Lung (tissue), 12 donors: ENCODE measurements around the gene ANKLE2. TPM values are rescaled to one million over a fixed set of nuclear protein-coding genes. Genes with fewer than 3 reads are reported as not detected.
"Not testable (repeated sequence)": the region's sequence is repeated elsewhere in the genome, so short reads cannot be mapped to it uniquely, and the experiment has no call there.

Experiments
- ATAC-seq: fragments of 200-7000 bp; cut with Tn5 transposase; one replicate; pipeline ENCODE4 v1.9.1; 2020; ENCODE audit warnings: moderate number of reproducible peaks; ENCODE audit not compliant: insufficient read depth, low FRiP score
- DNase-seq, 3 donors: peaks; one replicate each; pipeline ENCODE4 v3.0.0-alpha.2; 2013 to 2017
- H3K27ac ChIP-seq, 2 donors: one replicate each; pipeline ENCODE4 v1.5.1; 2013; ENCODE audit warnings: mild to moderate bottlenecking in 2 of 2, moderate library complexity in 2 of 2, control low read depth in 1 of 2, inconsistent platforms in 1 of 2, low read depth in 1 of 2, low read length in 1 of 2
- H3K27me3 ChIP-seq, 3 donors: one replicate each; pipeline ENCODE4 v1.5.1; 2013; ENCODE audit warnings: low read length in 2 of 3; ENCODE audit not compliant: control insufficient read depth in 3 of 3, insufficient read depth in 3 of 3
- H3K36me3 ChIP-seq, 4 donors: one replicate each; pipeline ENCODE4 v1.5.1; 2013; ENCODE audit warnings: low read length in 4 of 4, mild to moderate bottlenecking in 1 of 4, moderate library complexity in 1 of 4; ENCODE audit not compliant: control insufficient read depth in 4 of 4, insufficient read depth in 4 of 4
- H3K4me1 ChIP-seq, 5 donors: one replicate each; pipeline ENCODE4 v1.5.1; 2013; ENCODE audit warnings: low read length in 5 of 5, mild to moderate bottlenecking in 2 of 5, moderate library complexity in 1 of 5; ENCODE audit not compliant: control insufficient read depth in 5 of 5, insufficient read depth in 5 of 5
- H3K4me3 ChIP-seq: one replicate; pipeline ENCODE4 v1.5.1; 2013; ENCODE audit warnings: mild to moderate bottlenecking, control low read depth, moderate library complexity
- H3K9ac ChIP-seq, 2 donors: one replicate each; pipeline ENCODE4 v1.5.1; 2013; ENCODE audit warnings: low read length in 2 of 2, control low read depth in 1 of 2; ENCODE audit not compliant: insufficient read depth in 1 of 2
- H3K9me3 ChIP-seq, 4 donors: one replicate each; pipeline ENCODE4 v1.5.1; 2013; ENCODE audit warnings: low read length in 3 of 4, mild to moderate bottlenecking in 1 of 4, moderate library complexity in 1 of 4; ENCODE audit not compliant: control insufficient read depth in 4 of 4, insufficient read depth in 3 of 4
- WGBS, 2 donors: extraction: QIAGEN DNeasy Blood & Tissue Kit; methylation state at CpG; one replicate each; pipeline ENCODE4 v1.1.7; 2013; 5-methylcytosine and 5-hydroxymethylcytosine counted together
- polyA plus RNA-seq, 2 donors: library from polyadenylated mRNA; stranded (reverse); fragments of 200-250 nt; gene quantifications; one replicate each; pipeline ENCODE4 v1.2.1, GENCODE V29; 2013
- total RNA-seq, 2 donors: library from RNA; depleted of rRNA in 1 of 2; stranded (reverse); fragments of >200 nt in 1 of 2; gene quantifications; one replicate each; pipeline ENCODE4 v1.2.1, GENCODE V29; 2014 to 2021
- TF ChIP-seq, protein P1 (sequence below): IDR thresholded peaks from 2 replicates; pipeline ENCODE4 v1.5.1; 2012; ENCODE audit warnings: mild to moderate bottlenecking; ENCODE audit errors: control extremely low read depth, extremely low read depth
- donor health status: control.
- donor health status: control.
- donor health status: Bipolar disorder and iron deficiency.
- donor health status: healthy.
- donor health status: DM: yes; HTN: yes; CAD: no.

ANKLE2 gene
- total and polyA plus RNA-seq, 4 donors: 35.9 to 60.5 (median 45.9) TPM

DNA sequence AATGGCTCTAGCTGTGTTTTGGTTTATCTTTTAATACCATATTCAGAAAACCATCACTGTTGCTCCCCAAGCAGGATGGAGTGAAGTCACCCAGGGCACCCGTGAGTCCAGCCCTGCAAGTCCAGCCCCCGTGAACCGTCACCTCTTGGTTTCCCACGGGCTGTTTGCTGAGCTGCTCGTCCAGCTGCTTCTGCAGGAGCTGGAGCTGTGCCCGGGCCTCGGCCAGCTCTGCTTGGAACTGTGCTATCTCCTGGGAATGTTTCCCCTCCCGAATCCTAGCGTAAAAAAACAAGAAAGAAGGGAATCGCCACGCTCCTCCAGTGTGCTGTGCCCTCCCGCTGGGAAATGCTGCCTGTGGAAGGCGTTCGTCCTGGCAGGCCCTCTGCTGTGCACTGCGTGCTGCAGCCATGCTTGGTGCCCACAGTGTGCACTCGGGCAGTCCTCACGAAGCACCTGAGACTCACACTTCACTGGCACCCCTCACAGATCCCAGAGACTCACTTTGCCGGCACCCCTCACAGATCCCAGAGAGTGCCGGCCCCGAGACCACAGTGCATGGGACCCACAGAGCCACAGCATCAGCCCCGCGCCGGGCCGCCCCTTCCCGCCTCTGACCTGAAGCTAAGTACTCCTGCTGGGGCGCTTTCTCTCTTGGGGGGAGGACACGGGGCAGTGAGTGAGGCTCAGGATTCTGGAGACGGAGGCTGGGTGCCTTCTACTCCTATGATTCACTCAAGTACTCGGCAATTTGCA is 15.4 kb upstream of the ANKLE2 start:
- H3K4me3 ChIP-seq: no peak overlapping the region
- H3K27me3 ChIP-seq: no peaks in the 10 kb centered on the region
- peak overlapping the region in 1 of 2 donors; percentile 4 for H3K27ac ChIP-seq
- 87 to 90% methylated on average over 29 of the region's 29 CpGs for WGBS, 2 donors
- no peak for ATAC-seq
- H3K4me1 ChIP-seq: no peaks in the 10 kb centered on the region
- peak; percentile 46 to 80 (median 58) for DNase-seq
- H3K9me3 ChIP-seq: peaks cover 0 to 2% (median 0%) of the 10 kb centered on the region in 4 donors
- TF ChIP-seq, protein P1, sequence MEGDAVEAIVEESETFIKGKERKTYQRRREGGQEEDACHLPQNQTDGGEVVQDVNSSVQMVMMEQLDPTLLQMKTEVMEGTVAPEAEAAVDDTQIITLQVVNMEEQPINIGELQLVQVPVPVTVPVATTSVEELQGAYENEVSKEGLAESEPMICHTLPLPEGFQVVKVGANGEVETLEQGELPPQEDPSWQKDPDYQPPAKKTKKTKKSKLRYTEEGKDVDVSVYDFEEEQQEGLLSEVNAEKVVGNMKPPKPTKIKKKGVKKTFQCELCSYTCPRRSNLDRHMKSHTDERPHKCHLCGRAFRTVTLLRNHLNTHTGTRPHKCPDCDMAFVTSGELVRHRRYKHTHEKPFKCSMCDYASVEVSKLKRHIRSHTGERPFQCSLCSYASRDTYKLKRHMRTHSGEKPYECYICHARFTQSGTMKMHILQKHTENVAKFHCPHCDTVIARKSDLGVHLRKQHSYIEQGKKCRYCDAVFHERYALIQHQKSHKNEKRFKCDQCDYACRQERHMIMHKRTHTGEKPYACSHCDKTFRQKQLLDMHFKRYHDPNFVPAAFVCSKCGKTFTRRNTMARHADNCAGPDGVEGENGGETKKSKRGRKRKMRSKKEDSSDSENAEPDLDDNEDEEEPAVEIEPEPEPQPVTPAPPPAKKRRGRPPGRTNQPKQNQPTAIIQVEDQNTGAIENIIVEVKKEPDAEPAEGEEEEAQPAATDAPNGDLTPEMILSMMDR: no peak
- peaks cover 34 to 75% (median 43%) of the 10 kb centered on the region in 4 donors for H3K36me3 ChIP-seq
- H3K9ac ChIP-seq: no peak overlapping the region

DNA sequence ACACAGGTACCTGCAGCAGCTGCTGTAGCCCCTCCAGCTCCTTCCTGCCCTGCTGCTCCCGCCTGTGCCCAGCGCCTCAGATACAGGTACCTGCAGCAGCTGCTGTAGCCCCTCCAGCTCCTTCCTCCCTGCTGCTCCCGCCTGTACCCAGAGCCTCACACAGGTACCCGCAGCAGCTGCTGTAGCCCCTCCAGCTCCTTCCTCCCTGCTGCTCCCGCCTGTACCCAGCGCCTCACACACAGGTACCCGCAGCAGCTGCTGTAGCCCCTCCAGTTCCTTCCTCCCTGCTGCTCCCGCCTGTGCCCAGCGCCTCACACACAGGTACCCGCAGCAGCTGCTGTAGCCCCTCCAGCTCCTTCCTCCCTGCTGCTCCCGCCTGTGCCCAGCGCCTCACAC is 14.6 kb upstream of the ANKLE2 start:
- WGBS, 2 donors: 75 to 92% methylated on average over 9 to 12 of the region's 12 CpGs
- not testable (repeated sequence) for DNase-seq, ATAC-seq, H3K9me3 ChIP-seq, H3K27me3 ChIP-seq, H3K4me3 ChIP-seq, H3K27ac ChIP-seq, H3K9ac ChIP-seq, H3K4me1 ChIP-seq
- peaks cover 36 to 74% (median 43%) of the 10 kb centered on the region in 4 donors for H3K36me3 ChIP-seq

DNA sequence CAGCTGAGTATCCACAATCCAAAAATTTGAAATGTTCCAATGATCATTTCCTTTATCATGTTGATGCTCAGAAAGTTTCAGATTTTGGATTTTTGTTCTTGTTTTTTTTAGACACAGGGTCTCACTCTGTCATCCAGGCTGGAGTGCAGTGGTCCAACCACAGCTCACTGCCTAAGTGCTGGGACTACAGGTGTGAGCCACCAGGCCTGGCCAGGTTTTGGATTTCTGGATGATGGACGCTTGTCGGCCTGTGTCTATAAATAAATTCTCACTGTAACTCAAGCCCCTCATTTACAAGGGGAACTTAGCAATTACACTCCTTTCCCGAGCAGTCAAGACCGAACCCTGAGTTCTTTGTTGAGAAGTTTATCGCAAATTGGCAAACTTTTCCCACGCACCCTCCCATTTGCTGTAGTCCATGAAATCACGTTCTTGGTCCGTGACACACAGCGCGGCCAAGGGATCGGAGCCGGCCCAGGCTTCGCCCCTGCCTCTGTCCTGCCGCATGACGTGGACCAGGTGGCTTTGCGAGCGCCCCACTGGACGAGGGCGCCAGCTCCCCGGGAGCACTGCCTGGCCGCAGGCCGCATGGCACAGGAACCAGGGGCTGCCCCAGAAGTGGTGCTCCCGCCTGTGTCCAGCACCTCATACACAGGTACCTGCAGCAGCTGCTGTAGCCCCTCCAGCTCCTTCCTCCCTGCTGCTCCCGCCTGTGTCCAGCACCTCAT is 14.0 kb upstream of the ANKLE2 start:
- TF ChIP-seq, protein P1: no peak
- Histone ChIP-seq H3K9me3 (peaks cover 0 to 2% (median 0%) of the 10 kb centered on the region in 4 donors), H3K27ac (no peak overlapping the region), H3K4me1 (no peaks in the 10 kb centered on the region), H3K36me3 (peaks cover 38 to 69% (median 42%) of the 10 kb centered on the region in 4 donors), H3K27me3 (no peaks in the 10 kb centered on the region), H3K4me3 (no peak overlapping the region), H3K9ac (no peak overlapping the region)
- no peak for DNase-seq
- WGBS, 2 donors: 94 to 96% methylated on average over 23 to 24 of the region's 24 CpGs
- ATAC-seq: no peak

GRCh38 chr12:132774646-132775275 is 13.1 kb upstream of the ANKLE2 start:
- ATAC-seq (no peak), DNase-seq (no peak)
- peaks cover 31 to 60% (median 37%) of the 10 kb centered on the region in 4 donors for H3K36me3 ChIP-seq

More at GRCh38 chr12:132774646-132775275, 13.1 kb upstream of the ANKLE2 start:
- Histone ChIP-seq H3K4me3 (no peak overlapping the region), H3K4me1 (no peaks in the 10 kb centered on the region), H3K9ac (no peak overlapping the region), H3K9me3 (peaks cover 0 to 2% (median 0%) of the 10 kb centered on the region in 4 donors), H3K27me3 (no peaks in the 10 kb centered on the region), H3K27ac (no peak overlapping the region)
- 91 to 92% methylated on average over 30 of the region's 30 CpGs for WGBS, 2 donors
- TF ChIP-seq, protein P1: no peak
